ENCODE results near the gene ZNF816.

DNA sequence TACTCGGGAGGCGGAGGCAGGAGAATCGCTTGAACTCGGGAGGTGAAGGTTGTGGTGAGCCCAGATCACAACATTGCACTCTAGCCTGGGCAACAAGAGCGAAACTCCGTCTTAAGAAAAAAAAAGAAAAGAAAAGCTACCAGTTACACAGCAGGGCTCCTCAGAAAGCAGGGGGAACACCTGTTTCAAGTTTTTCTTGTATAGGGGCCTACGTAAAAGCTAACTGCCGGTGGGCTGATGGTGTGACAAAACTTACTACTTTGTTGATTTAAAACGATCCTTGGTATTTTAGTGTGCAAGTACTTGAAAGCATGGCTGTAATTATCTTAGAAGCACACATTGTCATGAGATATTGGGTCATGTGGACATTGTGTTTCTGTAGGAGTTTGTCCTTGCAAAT lies 35.3 kb upstream of the ZNF816 start:
- TF ChIP-seq, protein P1, sequence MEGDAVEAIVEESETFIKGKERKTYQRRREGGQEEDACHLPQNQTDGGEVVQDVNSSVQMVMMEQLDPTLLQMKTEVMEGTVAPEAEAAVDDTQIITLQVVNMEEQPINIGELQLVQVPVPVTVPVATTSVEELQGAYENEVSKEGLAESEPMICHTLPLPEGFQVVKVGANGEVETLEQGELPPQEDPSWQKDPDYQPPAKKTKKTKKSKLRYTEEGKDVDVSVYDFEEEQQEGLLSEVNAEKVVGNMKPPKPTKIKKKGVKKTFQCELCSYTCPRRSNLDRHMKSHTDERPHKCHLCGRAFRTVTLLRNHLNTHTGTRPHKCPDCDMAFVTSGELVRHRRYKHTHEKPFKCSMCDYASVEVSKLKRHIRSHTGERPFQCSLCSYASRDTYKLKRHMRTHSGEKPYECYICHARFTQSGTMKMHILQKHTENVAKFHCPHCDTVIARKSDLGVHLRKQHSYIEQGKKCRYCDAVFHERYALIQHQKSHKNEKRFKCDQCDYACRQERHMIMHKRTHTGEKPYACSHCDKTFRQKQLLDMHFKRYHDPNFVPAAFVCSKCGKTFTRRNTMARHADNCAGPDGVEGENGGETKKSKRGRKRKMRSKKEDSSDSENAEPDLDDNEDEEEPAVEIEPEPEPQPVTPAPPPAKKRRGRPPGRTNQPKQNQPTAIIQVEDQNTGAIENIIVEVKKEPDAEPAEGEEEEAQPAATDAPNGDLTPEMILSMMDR (IDR thresholded peaks at IDR 0.05; ENCODE audit: poor library complexity, severe bottlenecking): no peak
- TF ChIP-seq EZH2 (IDR thresholded peaks at IDR 0.05; ENCODE audit: borderline replicate concordance, insufficient read depth, low read length, poor library complexity, severe bottlenecking): no peak
